Fibroblast of the conjunctiva (primary cell): ENCODE data around the gene SYP.

Experiments
- DNase-seq: peaks from one replicate; pipeline ENCODE4 v3.0.0-alpha.2; 2010; ENCODE audit warnings: low read depth

Gene SYP

GRCh38 chrX:49199906-49200771, at the start of gene SYP:
TSS of gene SYP (minus strand) at chrX:49200193. CDS start at chrX:49200186, 7 bp downstream.
- DNase-seq: peak; percentile 66

- no peak for DNase-seq
Measured at GRCh38 chrX:49249616-49250015, 49.6 kb upstream of the SYP start.

DNA sequence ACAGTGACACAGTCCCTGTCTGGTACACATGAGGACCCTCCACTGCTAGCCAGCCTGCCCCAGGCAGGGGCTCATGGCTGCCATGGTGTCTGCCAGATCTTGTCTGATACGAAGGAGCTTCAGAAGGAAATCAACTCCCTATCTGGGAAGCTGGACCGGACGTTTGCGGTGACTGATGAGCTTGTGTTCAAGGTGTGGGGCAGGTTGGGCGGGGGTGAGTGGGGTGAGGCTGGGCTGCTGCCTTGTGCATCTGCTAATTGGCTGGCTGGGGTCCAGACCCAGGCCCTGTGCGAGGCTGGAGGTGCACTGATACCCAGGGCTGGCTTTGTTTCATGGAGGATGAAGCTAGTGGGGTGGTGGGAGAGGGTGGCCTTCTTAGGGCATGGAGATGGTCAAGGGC, 49.1 kb upstream of the SYP start:
- no peak for DNase-seq

GRCh38 chrX:49247916-49248811, 48.2 kb upstream of the SYP start:
- no peak for DNase-seq

DNA sequence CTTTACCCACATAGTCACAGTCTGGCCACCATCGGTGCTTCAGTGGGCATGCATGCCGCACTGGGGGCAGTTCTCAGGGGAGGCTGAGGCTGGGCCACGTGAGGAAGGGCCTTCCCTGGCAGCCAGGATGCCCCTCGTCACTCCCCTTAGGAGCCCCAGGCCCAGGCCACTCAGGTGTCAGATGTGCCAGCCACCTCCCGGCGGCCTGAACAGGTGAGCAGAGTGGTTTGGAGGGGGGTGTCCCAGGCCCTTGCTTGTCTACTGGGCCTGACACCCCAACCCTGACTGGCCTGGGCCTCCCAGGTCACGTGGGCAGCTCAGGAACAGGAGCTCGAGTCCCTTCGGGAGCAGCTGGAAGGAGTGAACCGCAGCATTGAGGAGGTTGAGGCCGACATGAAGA, 47.4 kb upstream of the SYP start:
- no peak for DNase-seq

GRCh38 chrX:49246541-49246940, 46.5 kb upstream of the SYP start:
- DNase-seq: no peak

DNA sequence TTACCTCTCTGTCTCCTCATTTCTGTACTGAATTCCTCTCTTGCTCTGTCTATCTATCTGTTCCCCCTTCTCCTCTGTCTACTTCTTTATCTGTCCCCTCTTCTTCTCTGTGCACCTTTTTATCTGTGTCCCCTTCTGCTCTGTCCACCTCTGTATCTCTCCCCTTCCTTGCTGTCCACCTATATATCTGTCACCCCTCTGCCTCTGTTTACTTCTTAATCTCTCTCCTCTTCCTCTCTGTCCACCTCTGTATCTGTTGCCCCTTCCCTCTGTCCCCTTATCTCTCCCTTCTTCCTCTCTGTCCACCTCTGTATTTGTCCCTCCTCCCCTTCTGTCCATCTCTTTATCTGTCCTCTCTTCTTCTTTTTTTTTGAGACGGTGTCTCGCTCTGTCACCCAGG, 44.2 kb upstream of the SYP start:
- DNase-seq: no peak

- DNase-seq: no peak
Measured at GRCh38 chrX:49243166-49243565, 43.2 kb upstream of the SYP start.

GRCh38 chrX:49242545-49243066, 42.6 kb upstream of the SYP start:
- no peak for DNase-seq

- no peak for DNase-seq
Measured at GRCh38 chrX:49238735-49239134, 38.7 kb upstream of the SYP start.

- DNase-seq: no peak
Measured at GRCh38 chrX:49237060-49237459, 37.1 kb upstream of the SYP start.

- no peak for DNase-seq
Measured at GRCh38 chrX:49233887-49234555, 34.0 kb upstream of the SYP start.

DNA sequence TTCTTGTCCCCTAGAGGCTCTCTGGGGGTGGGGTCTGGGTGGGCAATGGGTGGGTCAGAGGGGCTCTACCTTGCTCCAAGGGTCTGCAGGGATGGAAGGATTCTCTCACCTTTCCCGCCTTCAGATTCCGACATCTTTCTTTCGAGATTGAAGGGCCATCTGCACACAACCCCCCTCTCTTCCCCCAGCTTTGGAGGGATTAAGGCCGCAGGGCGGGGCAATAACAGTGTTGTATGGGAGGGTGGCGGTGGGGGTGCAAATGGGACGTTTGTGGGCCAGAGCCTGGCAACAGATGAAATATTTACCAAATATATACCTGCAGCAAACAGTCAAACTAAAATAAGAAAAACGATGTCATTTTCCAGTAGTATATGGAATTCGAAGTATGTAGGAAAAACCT, 33.2 kb upstream of the SYP start, which contains the start of gene CACNA1F:
CACNA1F (minus strand) TSS at position 165 of the 400 bp plus-strand sequence; CDS start at position 134, 31 bp downstream.
- DNase-seq: no peak

DNA sequence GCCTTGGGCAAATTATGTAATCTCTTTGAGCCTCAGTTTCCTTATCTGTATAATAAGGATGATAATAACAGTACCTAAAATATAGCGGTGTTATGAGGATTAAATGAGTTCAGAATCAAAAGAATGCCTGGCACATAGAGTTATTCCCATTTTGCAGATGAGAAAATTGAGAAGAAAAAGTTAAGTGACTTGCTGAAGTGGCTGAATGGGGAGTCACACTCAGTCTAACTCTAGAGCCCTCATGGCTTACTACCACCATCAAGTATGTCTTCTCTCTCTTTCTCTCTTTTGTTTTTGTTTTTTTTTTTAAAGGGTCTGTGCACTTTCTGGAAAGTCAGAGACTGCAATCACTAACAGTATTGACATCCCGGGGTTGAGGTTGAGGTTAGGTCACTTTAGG, 32.5 kb upstream of the SYP start:
- DNase-seq: no peak

GRCh38 chrX:49231333-49232000, 31.5 kb upstream of the SYP start:
- no peak for DNase-seq

GRCh38 chrX:49230500-49231232, 30.7 kb upstream of the SYP start:
- no peak for DNase-seq

DNA sequence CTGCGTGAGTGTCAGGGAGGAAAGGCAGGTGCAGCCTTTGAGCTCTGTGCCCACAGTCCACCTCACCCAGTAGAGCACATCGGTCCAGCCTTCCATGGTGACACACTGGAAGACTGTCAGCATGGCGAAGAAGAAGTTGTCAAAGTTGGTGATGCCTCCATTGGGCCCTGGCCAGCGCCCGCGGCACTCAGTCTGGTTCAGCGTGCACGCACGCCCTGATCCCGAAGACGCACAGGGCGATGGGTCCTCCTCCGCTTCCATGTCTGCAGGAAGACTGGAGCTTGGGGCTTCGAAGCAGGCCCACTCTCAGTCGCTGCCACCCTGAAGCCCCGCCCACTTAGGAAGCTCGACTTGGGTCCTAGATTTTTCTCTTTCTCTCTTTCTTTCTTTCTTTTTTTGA, 28.2 kb upstream of the SYP start:
- no peak for DNase-seq

DNA sequence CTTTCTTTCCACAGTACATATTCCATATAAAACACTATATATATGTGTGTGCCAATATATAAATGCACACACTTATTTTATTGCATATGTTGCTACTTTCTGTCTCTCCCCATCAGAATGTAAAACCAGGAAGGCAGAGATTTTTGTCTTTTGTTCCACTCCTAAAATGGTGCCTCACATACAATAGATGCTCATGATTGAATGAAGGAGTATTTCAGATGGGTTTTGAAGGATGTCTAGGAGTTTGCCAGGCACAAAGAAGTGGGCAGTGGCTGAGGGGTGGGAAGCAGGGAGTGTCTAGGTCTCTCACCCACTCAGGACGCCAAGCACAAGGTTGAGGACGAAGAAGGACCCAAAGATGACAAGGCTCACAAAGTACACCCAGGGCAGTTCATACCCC, 27.7 kb upstream of the SYP start:
- no peak for DNase-seq

DNA sequence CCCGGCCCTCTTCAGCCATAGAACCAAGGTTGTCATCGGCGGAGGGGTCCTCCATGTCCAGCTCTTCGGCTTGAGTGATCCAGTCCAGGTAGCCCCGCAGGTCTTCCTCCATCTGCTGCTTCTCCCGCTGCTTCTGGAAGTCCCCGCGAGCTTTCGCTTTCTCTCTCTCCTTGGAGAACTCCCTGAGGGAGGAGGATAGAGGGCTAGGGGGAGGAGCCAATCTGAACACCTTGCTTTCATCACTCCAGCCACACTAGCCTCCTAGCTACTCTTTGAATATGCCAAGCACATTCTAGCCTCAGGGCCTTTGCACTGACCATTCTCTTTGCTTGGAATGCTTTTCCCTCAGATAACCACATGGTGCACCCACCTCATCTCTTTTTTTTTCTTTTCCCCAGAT, 27.0 kb upstream of the SYP start:
- DNase-seq: no peak

GRCh38 chrX:49225858-49226257, 25.9 kb upstream of the SYP start:
- no peak for DNase-seq

DNA sequence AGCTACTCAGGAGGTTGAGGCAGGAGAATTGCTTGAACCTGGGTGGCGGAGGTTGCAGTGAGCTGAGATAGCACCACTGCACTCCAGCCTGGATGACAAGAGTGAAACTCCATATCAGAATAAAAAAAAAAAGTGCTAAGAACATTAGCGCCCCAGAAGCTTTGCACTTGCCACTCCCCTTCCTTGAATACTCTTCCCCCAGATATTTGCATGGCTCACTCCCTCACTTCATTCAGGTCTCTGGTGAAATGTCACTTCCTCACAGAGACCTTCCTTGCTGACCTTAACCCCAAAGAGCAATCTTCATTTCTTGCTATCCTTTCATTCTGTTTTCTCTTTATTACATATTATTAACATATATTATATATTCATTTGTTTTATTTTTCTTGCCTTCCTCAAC, 21.9 kb upstream of the SYP start:
- DNase-seq: no peak
